Astrocyte of the spinal cord (primary cell): Measurements from ENCODE around the gene PTPRD.

Experiments used
- DNase-seq: peaks from one replicate; pipeline ENCODE4 v3.0.0; 2011; ENCODE audit warnings: low read depth, low spot score
- H3K4me3 ChIP-seq: 2 replicates; pipeline ENCODE4 v1.5.1; 2011; ENCODE audit warnings: low read depth, mild to moderate bottlenecking, low read length, moderate library complexity
- in situ Hi-C: cut with HindIII; loops from 2 replicates; pipeline ENCODE4 v1.10.0; 2017; ENCODE audit warnings: low sequenced_read_pairs
- TF ChIP-seq, protein P1 (sequence below): IDR thresholded peaks from 2 replicates; pipeline ENCODE4 v1.5.1; 2012; ENCODE audit warnings: low read depth, mild to moderate bottlenecking, low read length, inconsistent platforms

The PTPRD gene

DNA sequence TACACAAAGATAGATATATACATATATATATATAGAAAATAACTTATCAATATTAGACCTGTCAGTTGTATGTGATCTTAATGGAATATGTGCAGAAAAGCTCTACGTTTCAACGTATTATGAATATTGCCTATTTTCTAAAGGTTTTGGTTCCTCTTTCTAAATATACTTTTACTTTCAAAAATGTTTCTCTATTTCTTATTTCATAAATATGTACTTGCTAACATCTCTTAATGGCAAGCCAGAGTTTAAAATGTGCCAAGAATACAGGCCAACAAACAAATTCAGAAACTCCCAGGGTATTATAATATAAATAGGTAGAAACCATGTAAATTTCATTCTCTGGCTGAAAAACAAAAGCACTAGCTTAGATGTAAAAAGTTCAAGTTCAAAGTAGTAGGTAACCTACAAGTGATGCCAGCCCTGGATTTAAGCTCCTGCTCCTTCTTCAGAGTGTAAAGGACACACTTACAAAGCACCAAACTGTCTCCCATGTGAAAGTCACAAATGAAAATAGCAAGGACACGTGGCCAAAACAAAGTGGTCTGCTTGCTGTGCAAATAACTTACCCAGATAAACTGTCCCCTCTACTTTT lies 2128.1 kb downstream of the PTPRD start:
- no peak for DNase-seq
- in situ Hi-C loops = no loop called here
- TF ChIP-seq, protein P1, sequence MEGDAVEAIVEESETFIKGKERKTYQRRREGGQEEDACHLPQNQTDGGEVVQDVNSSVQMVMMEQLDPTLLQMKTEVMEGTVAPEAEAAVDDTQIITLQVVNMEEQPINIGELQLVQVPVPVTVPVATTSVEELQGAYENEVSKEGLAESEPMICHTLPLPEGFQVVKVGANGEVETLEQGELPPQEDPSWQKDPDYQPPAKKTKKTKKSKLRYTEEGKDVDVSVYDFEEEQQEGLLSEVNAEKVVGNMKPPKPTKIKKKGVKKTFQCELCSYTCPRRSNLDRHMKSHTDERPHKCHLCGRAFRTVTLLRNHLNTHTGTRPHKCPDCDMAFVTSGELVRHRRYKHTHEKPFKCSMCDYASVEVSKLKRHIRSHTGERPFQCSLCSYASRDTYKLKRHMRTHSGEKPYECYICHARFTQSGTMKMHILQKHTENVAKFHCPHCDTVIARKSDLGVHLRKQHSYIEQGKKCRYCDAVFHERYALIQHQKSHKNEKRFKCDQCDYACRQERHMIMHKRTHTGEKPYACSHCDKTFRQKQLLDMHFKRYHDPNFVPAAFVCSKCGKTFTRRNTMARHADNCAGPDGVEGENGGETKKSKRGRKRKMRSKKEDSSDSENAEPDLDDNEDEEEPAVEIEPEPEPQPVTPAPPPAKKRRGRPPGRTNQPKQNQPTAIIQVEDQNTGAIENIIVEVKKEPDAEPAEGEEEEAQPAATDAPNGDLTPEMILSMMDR = no peak
- no peak overlapping the region for H3K4me3 ChIP-seq

DNA sequence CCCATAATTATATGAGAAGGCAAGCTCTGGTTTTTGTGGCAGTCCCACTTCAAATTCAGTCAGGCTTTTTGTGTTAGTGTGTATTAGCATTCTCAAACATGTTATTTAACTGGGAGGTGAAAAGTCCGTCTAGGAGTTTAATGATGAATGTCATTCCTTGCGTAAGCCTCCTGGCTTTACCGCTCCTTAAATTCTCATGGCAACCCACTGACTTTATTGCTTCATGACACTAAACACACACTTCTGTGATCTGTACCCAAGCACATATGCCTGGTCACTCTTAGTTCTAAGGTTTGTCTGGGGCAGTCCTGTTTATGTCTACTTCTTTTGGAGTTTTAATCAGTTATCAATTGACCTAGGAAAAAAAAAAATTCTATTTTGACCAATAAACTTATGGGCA lies 2135.4 kb downstream of the PTPRD start:
- no peak for DNase-seq
- in situ Hi-C loops = no loop called here
- TF ChIP-seq, protein P1 = no peak
- no peak overlapping the region for H3K4me3 ChIP-seq

DNA sequence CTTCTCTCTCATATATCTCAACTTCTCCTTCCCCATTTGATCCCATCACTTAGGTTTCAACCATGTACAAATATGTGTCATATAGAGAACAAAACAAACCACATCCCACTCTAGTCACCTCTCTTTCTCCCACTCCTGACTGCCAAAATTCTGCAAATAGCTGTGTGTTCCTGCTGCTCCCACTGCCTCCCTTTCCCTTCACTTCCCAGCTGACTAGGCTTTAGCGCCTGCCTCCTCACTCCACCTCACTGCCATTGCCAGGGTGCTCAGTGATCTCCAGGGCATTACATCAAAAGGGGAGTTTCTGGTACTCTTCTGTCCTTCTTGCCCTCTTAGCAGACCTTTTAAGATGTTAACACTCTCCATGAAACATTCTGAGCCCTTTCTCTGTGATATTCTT lies 2137.9 kb downstream of the PTPRD start:
- TF ChIP-seq, protein P1 = no peak
- in situ Hi-C loops = no loop called here
- DNase-seq = no peak
- H3K4me3 ChIP-seq = no peak overlapping the region

DNA sequence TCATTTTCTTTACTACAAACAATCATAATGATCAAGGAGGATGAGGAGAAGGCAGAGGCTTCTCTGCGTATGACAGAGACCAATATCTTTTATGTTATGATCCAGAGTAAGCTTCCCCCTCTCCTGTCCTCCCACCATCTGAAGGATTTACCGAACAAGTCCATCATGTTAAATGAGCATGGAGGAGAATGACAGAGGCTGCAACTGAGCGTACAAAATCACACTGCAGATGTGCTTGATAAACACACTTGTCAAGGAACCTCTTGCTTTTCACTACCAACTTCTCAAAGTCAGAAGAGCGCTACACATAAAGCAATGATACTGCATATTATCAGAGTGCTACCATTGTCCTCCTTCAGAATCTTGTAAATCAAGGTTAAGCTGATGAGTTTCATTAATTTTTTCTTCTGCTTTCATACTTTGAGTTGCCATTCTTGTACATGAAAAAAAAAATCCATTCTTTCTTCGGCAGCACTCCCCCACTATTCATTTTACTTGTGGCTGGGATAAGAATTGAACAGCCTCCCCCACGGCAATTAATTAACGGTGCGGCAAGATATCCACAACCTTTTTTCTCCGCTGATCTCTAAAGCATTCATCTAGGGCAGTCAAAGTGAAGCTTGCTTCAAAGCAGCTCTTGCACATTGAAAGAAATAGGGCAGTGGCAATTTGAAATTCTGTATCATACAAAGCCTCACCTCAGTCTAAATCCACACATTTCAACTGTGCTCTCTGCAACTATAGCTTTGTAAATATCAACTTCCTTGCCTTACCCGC lies 2139.4 kb downstream of the PTPRD start:
- DNase-seq = no peak
- TF ChIP-seq, protein P1 = no peak
- in situ Hi-C loops = no loop called here
- H3K4me3 ChIP-seq = no peak overlapping the region

DNA sequence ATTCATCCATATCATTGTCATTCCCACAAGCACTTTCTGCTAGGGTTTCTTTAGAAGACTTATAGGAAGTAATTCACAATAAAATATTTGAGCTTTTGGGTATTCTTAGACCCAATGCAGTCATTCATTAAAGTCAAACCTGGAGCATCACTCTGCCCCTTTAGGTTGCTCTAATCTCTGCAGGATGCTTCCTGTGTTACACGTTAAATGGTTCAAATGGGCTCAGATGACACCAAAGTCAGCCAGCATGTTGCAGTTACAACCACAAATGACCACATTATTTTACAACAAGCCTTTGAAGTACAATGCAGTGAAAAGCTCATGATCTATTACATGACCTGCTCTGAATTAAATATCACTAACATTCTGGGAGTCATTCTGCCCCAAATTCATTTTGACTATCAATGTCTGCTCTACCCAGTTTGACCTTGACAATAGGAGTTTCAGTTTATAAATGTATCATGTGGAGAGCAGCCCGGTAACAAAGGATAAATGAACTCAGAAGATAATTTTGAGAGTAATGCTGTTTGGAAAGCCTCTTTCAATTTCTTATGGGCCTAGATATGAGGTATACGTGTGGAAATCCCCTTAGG lies 2144.7 kb downstream of the PTPRD start:
- H3K4me3 ChIP-seq = no peak overlapping the region
- in situ Hi-C loops = no loop called here
- TF ChIP-seq, protein P1 = no peak
- DNase-seq = no peak

DNA sequence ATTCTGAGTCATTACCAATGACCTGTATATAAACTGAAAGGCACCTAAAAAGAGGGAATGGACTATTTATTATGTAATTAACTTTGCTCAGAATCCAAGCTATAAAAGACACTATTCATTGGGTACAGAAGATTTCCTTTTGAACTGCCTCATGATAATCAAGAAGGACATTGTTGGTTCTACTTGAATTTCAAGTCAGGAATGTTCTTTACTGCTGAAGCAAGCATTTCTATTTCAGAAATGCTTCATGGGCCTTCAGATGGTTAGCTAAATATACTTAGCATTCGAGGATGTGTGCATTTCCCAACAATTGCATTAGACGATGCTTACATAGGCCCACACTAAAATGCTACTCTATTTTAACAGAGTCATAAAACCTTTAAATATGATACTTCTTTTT lies 2155.0 kb downstream of the PTPRD start:
- DNase-seq = no peak
- in situ Hi-C loops = no loop called here
- H3K4me3 ChIP-seq = no peak overlapping the region
- TF ChIP-seq, protein P1 = no peak
